ENCODE data around the gene NFIA.

The NFIA gene

DNA sequence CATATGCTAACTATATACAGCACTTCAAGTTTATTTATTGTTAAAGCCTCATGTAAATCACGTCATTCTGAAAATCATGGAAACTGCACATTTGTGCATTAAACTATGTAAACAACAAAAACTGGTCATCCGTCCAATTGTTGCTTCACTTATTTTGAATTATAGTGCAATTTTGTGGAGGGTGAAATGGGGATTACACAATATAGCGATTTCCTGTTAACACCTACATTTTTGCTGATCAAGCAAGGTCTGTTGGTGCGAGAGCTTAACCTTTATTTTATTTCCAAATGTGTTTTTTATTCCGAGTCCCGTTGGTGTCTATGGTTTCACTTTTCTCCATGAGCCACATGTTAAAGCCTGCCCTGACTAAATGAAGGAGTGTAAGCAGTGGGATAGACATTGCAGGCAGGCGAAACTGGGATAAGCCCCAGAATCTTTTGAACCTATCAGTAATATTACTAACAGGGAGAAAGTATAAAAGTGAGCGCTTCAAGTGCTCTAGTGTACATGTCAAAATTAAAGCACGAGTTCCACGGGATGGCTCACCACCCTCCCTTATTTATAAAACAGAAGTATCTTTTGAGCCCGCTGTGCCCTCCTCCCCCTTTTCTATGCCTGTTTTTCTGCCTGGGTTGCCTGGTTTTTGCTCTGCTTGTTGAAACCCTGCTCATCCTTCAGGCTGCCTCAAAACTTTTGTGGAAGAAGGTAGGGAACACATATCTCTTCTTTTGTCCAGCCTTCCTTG lies 120.7 kb downstream of the NFIA start:
- H3K4me3 ChIP-seq (ENCODE audit: low read depth in 1 of 2, low read length in 2 of 2), result peak overlapping the region; percentile 6 to 38
- no peak overlapping the region for H3K9ac ChIP-seq (ENCODE audit: low read length)
- H3K27ac ChIP-seq (ENCODE audit: low read depth, low read length), result peak overlapping the region; percentile 24
- no peaks in the 10 kb centered on the region for H3K9me3 ChIP-seq (ENCODE audit: low read length)
- H3K36me3 ChIP-seq (ENCODE audit: insufficient read depth, low read length), result no peaks in the 10 kb centered on the region
- H3K4me1 ChIP-seq (ENCODE audit: insufficient read depth, low read length), result peaks cover 17% of the 10 kb centered on the region
- H3K27me3 ChIP-seq (ENCODE audit: control insufficient read depth in 1 of 2, insufficient read depth in 2 of 2, low read length in 2 of 2), result no peaks in the 10 kb centered on the region

DNA sequence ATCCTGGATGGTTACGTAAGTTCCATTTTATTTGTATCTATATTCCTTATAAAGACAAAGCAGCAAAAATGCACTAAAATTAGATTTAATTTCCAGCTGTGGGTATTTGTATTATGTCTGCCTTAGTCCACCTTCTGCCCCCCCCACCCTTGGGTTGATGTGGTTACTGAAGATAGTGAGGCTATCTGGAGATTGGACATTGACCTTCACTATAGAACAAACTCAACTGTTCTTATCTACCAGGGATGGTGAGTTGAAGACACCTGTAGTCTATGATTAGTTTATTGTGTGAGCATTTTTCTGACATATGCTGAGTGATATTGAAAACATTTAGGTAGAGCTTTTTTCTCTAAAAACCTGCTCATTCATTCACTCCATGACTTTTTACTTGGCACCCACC lies 122.2 kb downstream of the NFIA start:
- H3K9ac ChIP-seq (ENCODE audit: low read length), result no peak overlapping the region
- H3K9me3 ChIP-seq (ENCODE audit: low read length), result no peaks in the 10 kb centered on the region
- H3K4me1 ChIP-seq (ENCODE audit: insufficient read depth, low read length), result peaks cover 20% of the 10 kb centered on the region
- no peak overlapping the region for H3K27ac ChIP-seq (ENCODE audit: low read depth, low read length)
- H3K27me3 ChIP-seq (ENCODE audit: control insufficient read depth in 1 of 2, insufficient read depth in 2 of 2, low read length in 2 of 2), result no peaks in the 10 kb centered on the region
- H3K36me3 ChIP-seq (ENCODE audit: insufficient read depth, low read length), result no peaks in the 10 kb centered on the region
- no peak overlapping the region for H3K4me3 ChIP-seq (ENCODE audit: low read depth in 1 of 2, low read length in 2 of 2)

DNA sequence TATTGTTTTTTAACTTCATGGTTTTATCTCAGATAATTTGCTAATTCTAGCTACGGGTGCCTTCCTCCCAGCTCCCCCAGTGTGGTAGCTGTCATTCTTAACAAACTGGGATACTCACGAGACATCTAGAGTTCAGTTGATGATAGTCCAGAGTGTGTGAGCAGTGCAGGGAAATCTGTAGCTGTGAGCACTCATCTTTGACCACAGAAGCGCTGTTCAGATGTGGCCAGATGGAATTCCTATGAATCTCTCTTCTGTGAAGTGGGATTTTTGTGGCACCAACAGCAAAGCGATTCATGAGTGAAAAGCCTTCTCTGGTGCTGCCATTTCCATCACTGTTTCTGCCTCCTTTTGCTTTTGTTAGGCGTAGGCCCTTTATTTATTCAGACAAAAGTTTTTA lies 125.1 kb downstream of the NFIA start:
- H3K9ac ChIP-seq (ENCODE audit: low read length), result no peak overlapping the region
- H3K36me3 ChIP-seq (ENCODE audit: insufficient read depth, low read length), result no peaks in the 10 kb centered on the region
- no peak overlapping the region for H3K27ac ChIP-seq (ENCODE audit: low read depth, low read length)
- no peaks in the 10 kb centered on the region for H3K9me3 ChIP-seq (ENCODE audit: low read length)
- peaks cover 33% of the 10 kb centered on the region for H3K4me1 ChIP-seq (ENCODE audit: insufficient read depth, low read length)
- no peak overlapping the region for H3K4me3 ChIP-seq (ENCODE audit: low read depth in 1 of 2, low read length in 2 of 2)
- H3K27me3 ChIP-seq (ENCODE audit: control insufficient read depth in 1 of 2, insufficient read depth in 2 of 2, low read length in 2 of 2), result no peaks in the 10 kb centered on the region

DNA sequence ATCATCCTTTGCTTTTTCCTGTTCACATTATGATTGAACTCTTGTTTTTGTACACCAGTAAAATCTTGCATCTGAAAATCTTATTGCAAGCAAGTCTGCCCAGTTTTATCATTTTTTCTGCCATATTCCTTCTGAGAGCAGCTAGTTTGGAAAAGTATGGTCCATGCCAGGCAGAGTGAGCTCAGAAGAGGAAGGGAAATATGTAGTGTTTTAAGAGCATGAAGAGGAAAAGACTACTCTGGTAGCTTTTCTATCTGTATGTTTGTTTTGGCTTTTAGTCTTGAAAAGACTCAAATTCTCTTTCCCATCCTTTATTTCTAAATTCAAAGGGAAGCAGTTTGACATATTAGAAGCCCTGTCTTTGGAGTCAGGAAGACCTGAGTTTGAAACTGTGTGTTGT lies 125.8 kb downstream of the NFIA start:
- Histone ChIP-seq H3K9me3 (ENCODE audit: low read length) (no peaks in the 10 kb centered on the region), H3K27ac (ENCODE audit: low read depth, low read length) (no peak overlapping the region), H3K9ac (ENCODE audit: low read length) (no peak overlapping the region), H3K27me3 (ENCODE audit: control insufficient read depth in 1 of 2, insufficient read depth in 2 of 2, low read length in 2 of 2) (no peaks in the 10 kb centered on the region), H3K36me3 (ENCODE audit: insufficient read depth, low read length) (no peaks in the 10 kb centered on the region), H3K4me1 (ENCODE audit: insufficient read depth, low read length) (peaks cover 33% of the 10 kb centered on the region), H3K4me3 (ENCODE audit: low read depth in 1 of 2, low read length in 2 of 2) (no peak overlapping the region)

DNA sequence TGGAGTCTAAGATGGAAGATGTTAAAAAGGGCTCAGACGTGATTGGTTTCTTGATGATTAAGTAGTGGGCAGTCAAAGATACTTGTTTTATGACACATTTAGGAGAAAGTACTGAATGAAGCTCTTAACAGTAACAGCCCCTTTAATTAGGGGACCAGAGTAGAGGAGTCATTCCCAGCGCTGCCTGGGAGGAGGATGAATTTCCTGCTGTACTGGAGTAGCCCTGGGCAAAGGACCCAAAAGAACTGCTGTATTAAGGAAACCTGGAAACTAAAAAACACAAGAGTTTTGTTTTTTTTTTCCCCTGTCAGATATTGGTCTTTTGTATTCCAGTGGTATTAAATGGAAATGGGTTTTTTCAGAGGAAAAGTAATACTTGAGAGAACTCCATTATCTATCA lies 126.5 kb downstream of the NFIA start:
- H3K4me3 ChIP-seq (ENCODE audit: low read depth in 1 of 2, low read length in 2 of 2), result no peak overlapping the region
- H3K4me1 ChIP-seq (ENCODE audit: insufficient read depth, low read length), result peaks cover 28% of the 10 kb centered on the region
- H3K9me3 ChIP-seq (ENCODE audit: low read length), result no peaks in the 10 kb centered on the region
- H3K27me3 ChIP-seq (ENCODE audit: control insufficient read depth in 1 of 2, insufficient read depth in 2 of 2, low read length in 2 of 2), result no peaks in the 10 kb centered on the region
- H3K36me3 ChIP-seq (ENCODE audit: insufficient read depth, low read length), result no peaks in the 10 kb centered on the region
- H3K9ac ChIP-seq (ENCODE audit: low read length), result no peak overlapping the region
- H3K27ac ChIP-seq (ENCODE audit: low read depth, low read length), result no peak overlapping the region

DNA sequence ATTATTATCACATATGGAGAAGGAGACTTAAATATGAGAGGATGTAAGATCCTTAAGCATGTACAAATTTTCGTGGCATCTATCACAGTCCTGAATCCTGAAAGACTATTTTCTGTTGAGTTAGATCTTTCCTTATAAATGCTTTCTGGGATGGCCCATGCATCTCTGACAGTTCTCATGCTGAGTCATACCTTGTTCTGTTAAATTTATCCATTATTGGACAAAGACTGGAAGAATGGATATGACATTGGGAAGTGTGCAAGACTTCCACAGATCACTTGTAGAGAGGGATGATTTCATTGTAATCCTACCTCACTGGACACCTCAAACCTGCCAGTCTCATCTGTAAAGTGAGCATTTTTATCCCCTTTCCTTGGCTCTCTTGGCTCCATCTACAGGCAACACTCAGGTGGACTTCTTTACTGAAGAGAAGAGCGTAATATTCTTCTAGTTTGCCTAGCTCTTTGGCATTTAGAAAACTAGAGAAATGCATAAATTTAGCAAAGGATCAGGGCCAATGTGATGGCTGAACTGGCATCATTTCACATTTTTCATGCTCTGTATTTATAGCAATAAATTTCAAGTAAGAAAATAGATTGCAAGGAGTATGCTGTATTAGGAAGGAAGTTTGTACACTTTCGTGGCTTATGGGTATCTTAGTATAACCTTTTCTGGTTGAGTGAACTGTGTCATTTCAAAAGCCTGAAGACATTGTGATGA lies 128.2 kb downstream of the NFIA start:
- Histone ChIP-seq H3K9ac (ENCODE audit: low read length) (no peak overlapping the region), H3K4me3 (ENCODE audit: low read depth in 1 of 2, low read length in 2 of 2) (no peak overlapping the region), H3K27ac (ENCODE audit: low read depth, low read length) (no peak overlapping the region), H3K4me1 (ENCODE audit: insufficient read depth, low read length) (peaks cover 25% of the 10 kb centered on the region), H3K36me3 (ENCODE audit: insufficient read depth, low read length) (no peaks in the 10 kb centered on the region), H3K9me3 (ENCODE audit: low read length) (no peaks in the 10 kb centered on the region), H3K27me3 (ENCODE audit: control insufficient read depth in 1 of 2, insufficient read depth in 2 of 2, low read length in 2 of 2) (no peaks in the 10 kb centered on the region)

DNA sequence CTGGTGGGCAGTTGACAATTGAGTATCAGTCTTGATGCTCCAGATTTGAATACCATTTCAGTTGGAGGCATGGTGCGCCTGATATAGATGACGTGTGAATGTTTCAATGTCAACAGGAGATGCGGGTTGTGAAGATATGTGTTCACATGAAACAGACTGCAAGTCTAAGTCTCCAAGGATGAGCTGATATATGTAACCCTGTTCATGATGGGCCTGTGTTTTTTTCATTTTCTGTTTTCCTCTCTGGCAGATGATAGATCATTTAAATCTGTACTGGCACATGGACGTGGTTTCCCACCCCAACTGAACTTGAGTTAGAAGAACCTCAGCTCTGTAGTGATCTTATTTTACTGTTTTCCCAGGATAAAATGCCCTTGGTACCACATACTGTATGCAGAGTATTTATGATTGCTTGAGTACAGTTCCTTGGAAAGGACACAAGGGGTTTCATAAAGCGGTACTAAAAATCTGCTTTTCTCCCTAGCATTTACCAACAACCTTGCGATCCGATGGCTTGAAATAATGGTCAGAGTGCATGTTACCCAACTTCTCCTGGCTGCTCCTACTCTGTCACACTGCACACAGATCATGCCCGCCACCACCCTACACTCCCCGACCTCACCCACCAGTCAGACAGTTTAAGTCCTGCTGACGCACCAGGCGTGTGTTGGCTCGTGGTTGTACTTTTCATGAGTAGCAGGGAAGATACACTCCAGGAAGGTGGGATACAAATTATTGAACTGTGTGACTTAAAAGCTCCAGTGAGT lies 131.1 kb downstream of the NFIA start:
- no peaks in the 10 kb centered on the region for H3K36me3 ChIP-seq (ENCODE audit: insufficient read depth, low read length)
- H3K4me3 ChIP-seq (ENCODE audit: low read depth in 1 of 2, low read length in 2 of 2), result no peak overlapping the region
- H3K27me3 ChIP-seq (ENCODE audit: control insufficient read depth in 1 of 2, insufficient read depth in 2 of 2, low read length in 2 of 2), result no peaks in the 10 kb centered on the region
- no peak overlapping the region for H3K27ac ChIP-seq (ENCODE audit: low read depth, low read length)
- no peak overlapping the region for H3K9ac ChIP-seq (ENCODE audit: low read length)
- no peaks in the 10 kb centered on the region for H3K9me3 ChIP-seq (ENCODE audit: low read length)
- H3K4me1 ChIP-seq (ENCODE audit: insufficient read depth, low read length), result peaks cover 27% of the 10 kb centered on the region

DNA sequence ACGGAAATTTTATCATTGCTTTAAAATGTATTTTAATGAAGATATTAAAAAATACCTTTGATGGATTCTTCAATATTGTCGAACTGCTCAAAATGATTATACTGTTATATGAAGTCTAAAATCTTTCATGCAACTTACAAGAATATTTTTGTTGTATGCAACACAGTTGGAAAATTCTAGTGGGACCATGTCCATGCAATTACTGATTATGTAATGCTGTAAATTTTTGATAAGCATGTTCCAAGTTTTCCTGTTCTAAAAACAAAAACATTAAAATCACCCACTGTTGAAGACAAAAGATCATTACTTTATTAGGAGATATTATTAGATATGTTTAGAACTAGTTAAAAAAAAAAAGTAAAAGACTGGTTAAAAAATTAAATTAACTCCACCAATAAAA lies 132.8 kb downstream of the NFIA start:
- Histone ChIP-seq H3K9me3 (ENCODE audit: low read length) (no peaks in the 10 kb centered on the region), H3K4me3 (ENCODE audit: low read depth in 1 of 2, low read length in 2 of 2) (no peak overlapping the region), H3K4me1 (ENCODE audit: insufficient read depth, low read length) (peaks cover 18% of the 10 kb centered on the region), H3K36me3 (ENCODE audit: insufficient read depth, low read length) (no peaks in the 10 kb centered on the region), H3K27me3 (ENCODE audit: control insufficient read depth in 1 of 2, insufficient read depth in 2 of 2, low read length in 2 of 2) (no peaks in the 10 kb centered on the region), H3K9ac (ENCODE audit: low read length) (no peak overlapping the region), H3K27ac (ENCODE audit: low read depth, low read length) (no peak overlapping the region)

DNA sequence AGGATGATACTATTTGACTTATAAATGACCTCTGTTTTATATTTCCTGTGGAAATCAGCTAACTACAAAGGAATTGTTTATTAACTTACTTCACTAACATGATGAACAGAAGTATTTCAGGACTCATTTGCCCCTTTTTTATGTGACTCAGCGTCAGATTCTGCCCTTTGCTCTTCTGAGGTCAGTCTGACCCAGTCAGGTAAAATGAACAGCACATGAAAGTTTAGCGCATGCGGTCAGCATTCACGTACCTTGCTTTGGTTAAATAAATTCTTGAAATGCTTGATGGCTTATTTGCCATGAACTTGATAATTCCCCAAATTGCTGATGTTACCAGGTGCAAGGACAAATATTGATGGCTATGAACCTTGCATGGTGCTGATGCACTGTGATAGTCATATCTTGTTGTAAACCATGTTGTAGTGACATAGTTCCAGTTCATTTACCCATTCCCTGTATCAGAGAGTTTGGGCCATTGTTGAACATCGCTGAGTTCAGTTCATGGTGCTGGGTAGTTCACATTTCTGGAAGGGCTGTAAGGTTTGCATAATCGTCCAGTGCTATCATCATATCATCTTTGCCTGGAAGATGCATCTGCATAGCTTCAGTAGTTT lies 133.4 kb downstream of the NFIA start:
- no peaks in the 10 kb centered on the region for H3K27me3 ChIP-seq (ENCODE audit: control insufficient read depth in 1 of 2, insufficient read depth in 2 of 2, low read length in 2 of 2)
- H3K36me3 ChIP-seq (ENCODE audit: insufficient read depth, low read length), result no peaks in the 10 kb centered on the region
- H3K9me3 ChIP-seq (ENCODE audit: low read length), result no peaks in the 10 kb centered on the region
- peaks cover 11% of the 10 kb centered on the region for H3K4me1 ChIP-seq (ENCODE audit: insufficient read depth, low read length)
- no peak overlapping the region for H3K27ac ChIP-seq (ENCODE audit: low read depth, low read length)
- no peak overlapping the region for H3K9ac ChIP-seq (ENCODE audit: low read length)
- no peak overlapping the region for H3K4me3 ChIP-seq (ENCODE audit: low read depth in 1 of 2, low read length in 2 of 2)

DNA sequence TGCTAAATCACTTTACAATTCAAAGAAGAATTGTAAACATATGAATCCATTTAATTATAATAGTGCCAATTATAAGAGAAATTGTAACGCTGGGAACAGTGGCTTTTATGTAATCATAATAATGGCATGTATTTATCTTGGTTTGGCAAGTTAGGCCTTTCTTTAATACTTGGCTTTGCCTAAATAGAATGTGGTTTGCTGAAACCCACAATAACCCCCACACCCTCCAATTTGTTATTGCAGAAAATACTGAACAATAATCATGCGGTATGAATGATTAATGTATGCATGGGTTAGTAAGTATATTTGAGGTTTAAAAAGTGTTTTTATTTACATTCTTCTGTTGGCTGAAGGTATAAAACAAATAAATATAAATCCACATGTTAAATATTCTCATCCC lies 138.2 kb downstream of the NFIA start:
- H3K9me3 ChIP-seq (ENCODE audit: low read length), result no peaks in the 10 kb centered on the region
- H3K4me1 ChIP-seq (ENCODE audit: insufficient read depth, low read length), result peaks cover 15% of the 10 kb centered on the region
- H3K9ac ChIP-seq (ENCODE audit: low read length), result no peak overlapping the region
- H3K36me3 ChIP-seq (ENCODE audit: insufficient read depth, low read length), result no peaks in the 10 kb centered on the region
- no peak overlapping the region for H3K27ac ChIP-seq (ENCODE audit: low read depth, low read length)
- no peaks in the 10 kb centered on the region for H3K27me3 ChIP-seq (ENCODE audit: control insufficient read depth in 1 of 2, insufficient read depth in 2 of 2, low read length in 2 of 2)
- no peak overlapping the region for H3K4me3 ChIP-seq (ENCODE audit: low read depth in 1 of 2, low read length in 2 of 2)

DNA sequence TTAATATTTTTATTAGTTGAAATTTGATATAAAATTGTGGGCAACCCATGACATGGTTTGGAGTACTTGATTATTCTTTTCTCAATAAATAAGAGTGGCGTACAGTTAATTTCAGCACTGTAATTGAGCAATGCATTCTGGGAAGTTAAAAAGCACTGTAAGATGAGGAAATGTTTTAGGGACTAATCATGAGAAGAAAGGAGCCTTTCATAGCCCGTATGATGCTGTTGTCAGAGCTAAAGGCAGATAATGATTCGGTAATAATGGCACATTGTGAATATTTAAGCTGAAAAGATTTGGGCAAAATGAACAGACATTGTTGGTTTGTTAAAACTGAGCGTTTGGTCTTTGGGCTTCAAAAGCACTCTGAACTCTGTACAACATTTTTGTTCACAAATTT lies 139.3 kb downstream of the NFIA start:
- no peaks in the 10 kb centered on the region for H3K36me3 ChIP-seq (ENCODE audit: insufficient read depth, low read length)
- H3K9me3 ChIP-seq (ENCODE audit: low read length), result no peaks in the 10 kb centered on the region
- no peak overlapping the region for H3K4me3 ChIP-seq (ENCODE audit: low read depth in 1 of 2, low read length in 2 of 2)
- H3K9ac ChIP-seq (ENCODE audit: low read length), result no peak overlapping the region
- no peaks in the 10 kb centered on the region for H3K27me3 ChIP-seq (ENCODE audit: control insufficient read depth in 1 of 2, insufficient read depth in 2 of 2, low read length in 2 of 2)
- H3K4me1 ChIP-seq (ENCODE audit: insufficient read depth, low read length), result peaks cover 19% of the 10 kb centered on the region
- H3K27ac ChIP-seq (ENCODE audit: low read depth, low read length), result no peak overlapping the region

Data from muscle layer of colon (tissue), 2 donors.